ENCODE data around the gene CCDC57. TPM values are rescaled to one million over a fixed set of nuclear protein-coding genes. Genes with fewer than 3 reads are reported as not detected.

Gene CCDC57
- total RNA-seq, 2 donors from 2014 or later: 5.1 to 7.4 TPM

- Histone ChIP-seq H3K36me3 (no peaks in the 10 kb centered on the region), H3K4me1 (peaks cover 0 to 43% of the 10 kb centered on the region in 2 donors), H3K27me3 (no peaks in the 10 kb centered on the region), H3K4me3 (peak overlapping the region in 1 of 2 donors; percentile 30), H3K9me3 (no peaks in the 10 kb centered on the region), H3K27ac (peak overlapping the region; percentile 46 to 50)
- no peak for DNase-seq (ENCODE audit: low spot score)
- TF ChIP-seq, protein P1, sequence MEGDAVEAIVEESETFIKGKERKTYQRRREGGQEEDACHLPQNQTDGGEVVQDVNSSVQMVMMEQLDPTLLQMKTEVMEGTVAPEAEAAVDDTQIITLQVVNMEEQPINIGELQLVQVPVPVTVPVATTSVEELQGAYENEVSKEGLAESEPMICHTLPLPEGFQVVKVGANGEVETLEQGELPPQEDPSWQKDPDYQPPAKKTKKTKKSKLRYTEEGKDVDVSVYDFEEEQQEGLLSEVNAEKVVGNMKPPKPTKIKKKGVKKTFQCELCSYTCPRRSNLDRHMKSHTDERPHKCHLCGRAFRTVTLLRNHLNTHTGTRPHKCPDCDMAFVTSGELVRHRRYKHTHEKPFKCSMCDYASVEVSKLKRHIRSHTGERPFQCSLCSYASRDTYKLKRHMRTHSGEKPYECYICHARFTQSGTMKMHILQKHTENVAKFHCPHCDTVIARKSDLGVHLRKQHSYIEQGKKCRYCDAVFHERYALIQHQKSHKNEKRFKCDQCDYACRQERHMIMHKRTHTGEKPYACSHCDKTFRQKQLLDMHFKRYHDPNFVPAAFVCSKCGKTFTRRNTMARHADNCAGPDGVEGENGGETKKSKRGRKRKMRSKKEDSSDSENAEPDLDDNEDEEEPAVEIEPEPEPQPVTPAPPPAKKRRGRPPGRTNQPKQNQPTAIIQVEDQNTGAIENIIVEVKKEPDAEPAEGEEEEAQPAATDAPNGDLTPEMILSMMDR (IDR thresholded peaks at IDR 0.05): peak in 1 of 2 donors; percentile 23
These were observed 106.6 kb downstream of the CCDC57 start for GRCh38 chr17:82105882-82106687.

DNA sequence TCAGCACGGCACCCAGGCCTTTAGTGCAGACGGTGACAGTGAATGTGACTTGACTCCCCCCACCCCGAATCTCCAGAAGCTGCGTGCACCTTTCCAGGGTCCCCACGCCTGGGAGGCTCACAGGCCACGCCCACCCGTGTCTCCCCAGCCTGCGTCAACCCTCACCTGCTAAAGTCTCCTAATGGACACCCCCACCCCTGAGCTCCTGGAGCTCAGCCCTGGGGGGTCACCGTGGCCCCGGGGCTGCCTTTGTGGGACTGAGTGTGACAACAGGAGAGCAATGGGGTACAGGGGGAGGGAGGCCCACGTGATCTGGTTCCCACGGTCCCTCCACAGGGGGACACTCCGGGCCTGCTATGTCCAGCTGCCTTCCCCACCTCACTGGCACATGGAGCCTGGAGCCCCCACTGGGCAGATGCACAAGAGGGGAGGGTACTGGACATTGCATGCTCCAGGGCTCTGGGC lies 107.2 kb downstream of the CCDC57 start:
- Histone ChIP-seq H3K27ac (no peak overlapping the region), H3K4me3 (no peak overlapping the region), H3K4me1 (peaks cover 0 to 50% of the 10 kb centered on the region in 2 donors), H3K36me3 (no peaks in the 10 kb centered on the region), H3K27me3 (no peaks in the 10 kb centered on the region), H3K9me3 (no peaks in the 10 kb centered on the region)
- TF ChIP-seq, protein P1 (IDR thresholded peaks at IDR 0.05): no peak
- no peak for DNase-seq (ENCODE audit: low spot score)

DNA sequence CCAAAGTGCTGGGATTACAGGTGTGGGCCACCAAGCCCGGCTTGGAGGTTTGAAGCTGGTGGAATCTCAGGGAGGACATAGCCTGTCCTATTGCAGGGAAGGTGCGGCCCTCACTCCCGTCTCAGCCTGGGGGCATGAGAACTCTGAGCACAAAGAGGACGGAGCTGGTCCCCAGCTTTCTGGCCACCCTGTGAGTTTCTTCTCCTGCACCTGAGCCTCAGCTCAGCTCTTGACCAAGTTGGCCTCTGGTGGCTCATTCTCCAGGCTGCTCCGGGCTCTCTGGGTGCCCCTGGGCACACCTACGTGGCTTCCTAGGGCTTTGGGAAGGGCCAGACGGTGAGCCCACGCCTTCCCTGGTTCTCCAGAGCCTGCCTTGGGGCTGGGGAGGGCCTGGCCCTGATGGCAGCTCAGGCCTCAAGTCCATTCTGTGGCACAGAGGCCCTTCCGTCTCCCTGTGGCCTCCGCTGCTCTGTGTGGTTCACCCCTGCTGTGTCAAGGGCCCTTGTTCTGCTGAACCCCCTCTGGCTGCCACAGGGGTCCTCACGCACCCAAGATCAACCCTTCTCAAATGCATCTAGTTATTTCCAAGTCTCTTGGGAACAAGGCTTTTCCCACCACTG lies 107.7 kb downstream of the CCDC57 start:
- TF ChIP-seq, protein P1 (IDR thresholded peaks at IDR 0.05): no peak
- Histone ChIP-seq H3K27ac (no peak overlapping the region), H3K4me1 (peaks cover 0 to 54% of the 10 kb centered on the region in 2 donors), H3K9me3 (no peaks in the 10 kb centered on the region), H3K4me3 (no peak overlapping the region), H3K36me3 (no peaks in the 10 kb centered on the region), H3K27me3 (no peaks in the 10 kb centered on the region)
- no peak for DNase-seq (ENCODE audit: low spot score)

DNA sequence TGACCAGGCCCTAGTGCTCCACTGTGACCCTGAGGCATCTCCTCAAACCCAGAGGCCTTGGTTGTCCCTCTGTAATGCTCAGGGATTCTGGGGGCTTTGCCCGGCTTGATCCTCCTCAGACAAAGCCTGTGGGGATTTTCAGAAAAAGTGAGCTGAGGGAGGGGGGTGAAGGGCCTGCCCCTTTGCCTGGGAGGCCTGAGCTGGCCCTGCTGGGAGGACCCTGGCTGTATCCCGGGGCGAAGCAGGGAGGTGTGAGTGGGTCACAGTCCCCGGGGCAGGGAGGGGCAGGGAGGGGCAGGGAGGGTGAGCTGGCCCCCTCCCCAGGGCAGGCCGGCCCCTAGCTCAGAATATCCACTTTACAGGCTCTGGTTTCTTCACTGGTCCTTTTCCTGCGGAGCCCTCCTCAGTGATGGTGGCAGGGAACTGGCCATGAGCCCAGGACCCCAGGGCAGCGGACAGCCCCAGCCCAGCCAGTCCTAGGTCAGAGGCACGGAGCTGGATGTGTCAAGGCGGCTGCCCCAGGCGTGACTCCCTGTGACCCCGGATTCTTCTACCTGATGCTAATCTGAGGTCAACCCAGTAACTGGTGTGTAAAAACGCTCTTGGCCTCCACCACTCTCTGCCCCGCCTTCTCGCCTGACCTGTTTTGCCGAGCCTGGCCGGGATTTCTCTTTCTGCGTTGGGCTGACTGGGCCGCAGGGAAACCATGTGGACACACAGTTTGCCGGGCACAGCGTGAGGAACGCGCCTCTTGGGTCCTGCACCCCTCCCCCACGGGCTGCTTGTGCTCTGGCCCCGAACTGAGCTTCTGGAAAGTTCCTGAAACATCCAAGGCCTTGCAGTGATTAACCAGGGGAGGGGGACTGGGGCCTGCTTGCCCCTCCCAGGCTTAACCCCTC lies 108.8 kb downstream of the CCDC57 start:
- Histone ChIP-seq H3K27ac (peak overlapping the region; percentile 42 to 66), H3K4me3 (no peak overlapping the region), H3K27me3 (no peaks in the 10 kb centered on the region), H3K36me3 (no peaks in the 10 kb centered on the region), H3K4me1 (peaks cover 0 to 65% of the 10 kb centered on the region in 2 donors), H3K9me3 (no peaks in the 10 kb centered on the region)
- peak; percentile 88 for DNase-seq (ENCODE audit: low spot score)
- TF ChIP-seq, protein P1 (IDR thresholded peaks at IDR 0.05): no peak

GRCh38 chr17:82101767-82102679 lies 110.6 kb downstream of the CCDC57 start:
- Histone ChIP-seq H3K4me1 (peaks cover 0 to 68% of the 10 kb centered on the region in 2 donors), H3K4me3 (no peak overlapping the region), H3K36me3 (no peaks in the 10 kb centered on the region), H3K9me3 (no peaks in the 10 kb centered on the region), H3K27me3 (no peaks in the 10 kb centered on the region), H3K27ac (peak overlapping the region; percentile 20 to 69)
- no peak for DNase-seq (ENCODE audit: low spot score)
- TF ChIP-seq, protein P1 (IDR thresholded peaks at IDR 0.05): no peak

All from right atrium auricular region (tissue), 2 donors.